ENCODE measurements around the gene MAP4.

Gene MAP4

DNA sequence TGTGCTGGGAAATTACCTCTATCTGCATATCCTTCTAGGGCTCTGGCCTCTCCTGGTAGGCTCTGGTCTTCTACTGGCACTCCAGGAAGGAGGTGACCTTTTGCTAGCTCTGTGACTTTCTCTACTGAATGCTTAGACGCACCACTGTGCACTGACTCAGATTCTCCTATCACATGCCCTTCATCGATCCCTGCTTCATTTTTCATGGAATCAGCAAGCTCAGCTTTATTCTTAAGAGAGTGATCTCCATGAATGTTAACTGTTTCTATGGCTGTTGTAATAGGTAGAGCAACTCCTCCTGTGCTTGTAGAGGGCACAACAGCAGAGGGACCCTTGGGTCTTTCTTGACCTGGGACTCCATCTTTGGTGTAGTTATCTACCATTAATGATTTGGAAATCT, 106.6 kb downstream of the MAP4 start:
- no peaks in the 10 kb centered on the region for H3K4me1 Mint-ChIP-seq (ENCODE audit: low read depth)
- H3K27ac Mint-ChIP-seq, result no peak overlapping the region
- intact Hi-C loops (cut with micrococcal nuclease), result no loop called here
- H3K27me3 Mint-ChIP-seq, result no peaks in the 10 kb centered on the region
- H3K36me3 Mint-ChIP-seq (ENCODE audit: low read depth), result peaks cover 72% of the 10 kb centered on the region
- no peak overlapping the region for H3K4me3 Mint-ChIP-seq
- no peaks in the 10 kb centered on the region for H3K9me3 Mint-ChIP-seq

DNA sequence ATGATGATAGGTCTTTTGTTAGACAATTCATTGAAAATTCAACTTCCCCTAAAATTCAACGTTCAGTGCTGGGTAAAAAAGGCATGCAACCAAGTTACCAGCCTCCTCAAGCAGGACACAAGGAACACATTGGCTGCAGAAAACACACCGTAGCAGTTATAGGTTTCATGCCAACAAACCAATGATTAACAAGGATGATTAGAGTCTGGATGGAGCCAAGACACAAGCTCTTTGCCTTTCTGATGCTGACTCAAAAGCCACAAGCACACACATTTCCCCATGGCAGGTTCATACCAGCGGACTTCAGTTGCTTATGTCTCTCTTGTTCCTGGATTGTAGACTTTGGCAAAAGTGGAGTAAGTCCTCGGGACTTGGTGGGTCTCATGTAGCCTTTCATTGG, 107.5 kb downstream of the MAP4 start:
- Mint-ChIP-seq H3K4me3 (no peak overlapping the region), H3K27me3 (no peaks in the 10 kb centered on the region), H3K9me3 (no peaks in the 10 kb centered on the region), H3K27ac (no peak overlapping the region), H3K4me1 (ENCODE audit: low read depth) (no peaks in the 10 kb centered on the region), H3K36me3 (ENCODE audit: low read depth) (peaks cover 66% of the 10 kb centered on the region)
- intact Hi-C loops (cut with micrococcal nuclease), result no loop called here

DNA sequence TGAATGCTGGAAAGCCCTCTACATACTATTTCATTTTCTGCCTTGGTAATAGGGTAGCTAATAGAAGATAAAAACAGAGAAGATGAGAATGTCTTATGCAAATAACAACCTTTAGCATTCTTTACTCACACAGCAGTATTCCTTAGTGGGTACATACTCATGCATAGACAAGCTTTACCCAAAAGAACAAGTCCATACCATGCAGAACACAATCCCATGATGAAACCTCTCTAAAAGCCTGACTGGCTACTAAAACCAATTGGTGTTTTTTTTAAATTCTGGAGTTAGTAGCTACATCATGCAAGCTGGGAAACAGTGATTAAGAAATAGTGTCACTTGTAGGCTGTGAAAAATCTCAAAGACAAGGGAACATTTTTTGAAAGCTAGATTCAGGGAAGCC, 108.4 kb downstream of the MAP4 start:
- H3K27ac Mint-ChIP-seq, result no peak overlapping the region
- H3K27me3 Mint-ChIP-seq, result no peaks in the 10 kb centered on the region
- no peaks in the 10 kb centered on the region for H3K9me3 Mint-ChIP-seq
- H3K36me3 Mint-ChIP-seq (ENCODE audit: low read depth), result peaks cover 74% of the 10 kb centered on the region
- H3K4me3 Mint-ChIP-seq, result no peak overlapping the region
- intact Hi-C loops (cut with micrococcal nuclease), result no loop called here
- H3K4me1 Mint-ChIP-seq (ENCODE audit: low read depth), result no peaks in the 10 kb centered on the region

DNA sequence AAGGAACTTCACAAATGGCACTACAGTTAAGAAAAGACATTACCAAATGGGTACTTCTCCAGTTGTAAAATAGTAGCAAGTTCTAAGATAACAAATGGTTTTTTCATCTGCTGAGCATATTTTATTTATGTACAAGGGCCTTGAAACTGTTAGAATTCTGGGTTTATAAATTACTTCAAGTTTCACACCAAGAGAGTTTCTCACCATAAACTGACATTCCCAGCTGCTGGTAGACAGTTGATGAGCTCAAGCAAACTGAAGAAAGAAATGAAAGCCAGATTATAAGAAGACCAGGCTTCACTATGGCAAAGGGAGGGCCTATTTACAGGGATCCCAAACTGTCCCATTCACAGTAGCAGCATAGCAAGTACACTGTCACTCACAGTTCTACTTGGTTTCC, 113.5 kb downstream of the MAP4 start:
- Mint-ChIP-seq H3K4me1 (ENCODE audit: low read depth) (no peaks in the 10 kb centered on the region), H3K4me3 (no peak overlapping the region), H3K36me3 (ENCODE audit: low read depth) (peaks cover 60% of the 10 kb centered on the region), H3K27ac (no peak overlapping the region), H3K9me3 (no peaks in the 10 kb centered on the region), H3K27me3 (no peaks in the 10 kb centered on the region)
- intact Hi-C loops (cut with micrococcal nuclease), result no loop called here

DNA sequence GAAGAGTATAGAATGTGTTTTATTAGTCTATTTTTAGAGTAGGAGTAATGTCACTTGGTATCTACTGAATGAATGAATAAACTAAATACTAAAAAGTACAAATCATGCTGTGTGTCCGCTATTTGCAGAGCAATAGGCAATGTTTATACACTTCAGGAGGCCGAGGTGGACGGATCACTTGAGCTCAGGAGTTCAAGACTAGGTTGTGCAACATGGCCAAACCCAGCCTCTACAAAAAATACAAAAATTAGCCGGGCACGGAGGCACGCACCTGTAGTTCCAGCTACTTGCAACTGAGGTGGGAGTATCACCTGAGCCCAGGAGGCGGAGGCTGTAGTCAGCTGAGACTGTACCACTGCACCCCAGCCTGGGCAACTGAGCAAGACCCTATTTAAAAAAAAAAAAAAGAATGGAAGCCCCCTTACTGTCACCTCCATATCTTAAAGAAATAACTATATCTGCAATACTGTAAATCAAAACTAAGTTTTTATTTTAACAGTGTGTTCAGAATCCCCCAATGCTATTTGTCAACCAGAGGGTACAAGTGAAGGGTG, 114.9 kb downstream of the MAP4 start:
- Mint-ChIP-seq H3K27ac (no peak overlapping the region), H3K4me3 (no peak overlapping the region), H3K36me3 (ENCODE audit: low read depth) (peaks cover 67% of the 10 kb centered on the region), H3K4me1 (ENCODE audit: low read depth) (no peaks in the 10 kb centered on the region), H3K27me3 (no peaks in the 10 kb centered on the region), H3K9me3 (no peaks in the 10 kb centered on the region)
- intact Hi-C loops (cut with micrococcal nuclease), result no loop called here

DNA sequence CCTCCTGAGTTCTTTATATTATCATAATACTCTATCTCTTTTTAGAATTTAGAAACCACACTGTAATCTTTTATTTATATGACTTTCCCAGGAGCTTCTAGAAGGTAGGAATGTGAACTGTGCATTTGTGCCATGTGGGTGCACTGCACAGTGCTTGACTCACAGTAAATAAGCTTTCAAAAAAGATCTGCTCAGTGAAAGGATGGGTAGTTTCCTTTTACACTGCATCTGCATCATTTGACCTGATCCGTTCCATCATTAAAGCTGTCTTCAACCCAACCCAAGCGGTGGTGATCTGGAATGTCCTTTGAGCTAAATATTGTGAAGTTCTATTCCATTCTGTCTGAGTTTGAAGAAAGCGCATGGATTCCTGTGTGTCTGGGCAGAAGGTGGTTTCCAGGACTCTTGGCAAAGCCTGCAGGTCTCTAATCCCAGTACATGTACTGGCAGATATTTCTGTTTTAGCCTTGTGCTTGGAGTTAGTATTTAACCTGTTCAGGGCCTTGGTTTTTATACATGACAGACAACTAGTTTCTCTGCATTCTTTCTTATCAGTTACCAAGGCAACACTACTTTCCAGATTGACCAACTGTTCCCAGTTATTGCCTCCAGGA, 116.6 kb downstream of the MAP4 start:
- intact Hi-C loops (cut with micrococcal nuclease), result no loop called here
- no peak overlapping the region for H3K4me3 Mint-ChIP-seq
- H3K27me3 Mint-ChIP-seq, result no peaks in the 10 kb centered on the region
- peaks cover 64% of the 10 kb centered on the region for H3K36me3 Mint-ChIP-seq (ENCODE audit: low read depth)
- no peaks in the 10 kb centered on the region for H3K9me3 Mint-ChIP-seq
- no peaks in the 10 kb centered on the region for H3K4me1 Mint-ChIP-seq (ENCODE audit: low read depth)
- no peak overlapping the region for H3K27ac Mint-ChIP-seq

DNA sequence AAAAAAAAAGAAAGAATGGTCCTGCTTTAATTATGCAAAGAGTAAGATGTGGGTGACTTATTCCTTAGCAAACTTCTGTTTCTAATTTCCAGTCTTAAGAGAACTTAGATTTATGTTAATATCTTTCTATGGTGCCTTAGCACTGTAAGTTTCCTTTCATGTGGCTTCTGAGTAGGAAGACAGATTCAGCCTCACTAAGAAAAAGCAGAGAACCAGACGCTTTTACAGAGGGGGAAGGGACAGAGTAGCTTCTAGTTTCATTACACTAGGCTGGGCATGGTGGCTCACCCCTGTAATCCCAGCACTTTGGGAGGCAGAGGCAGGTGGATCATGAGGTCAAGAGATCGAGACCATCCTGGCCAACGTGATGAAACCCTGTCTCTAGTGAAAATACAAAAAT, 118.3 kb downstream of the MAP4 start:
- Mint-ChIP-seq H3K27ac (no peak overlapping the region), H3K4me3 (no peak overlapping the region), H3K9me3 (no peaks in the 10 kb centered on the region), H3K27me3 (no peaks in the 10 kb centered on the region), H3K4me1 (ENCODE audit: low read depth) (no peaks in the 10 kb centered on the region), H3K36me3 (ENCODE audit: low read depth) (peaks cover 67% of the 10 kb centered on the region)
- intact Hi-C loops (cut with micrococcal nuclease), result no loop called here

DNA sequence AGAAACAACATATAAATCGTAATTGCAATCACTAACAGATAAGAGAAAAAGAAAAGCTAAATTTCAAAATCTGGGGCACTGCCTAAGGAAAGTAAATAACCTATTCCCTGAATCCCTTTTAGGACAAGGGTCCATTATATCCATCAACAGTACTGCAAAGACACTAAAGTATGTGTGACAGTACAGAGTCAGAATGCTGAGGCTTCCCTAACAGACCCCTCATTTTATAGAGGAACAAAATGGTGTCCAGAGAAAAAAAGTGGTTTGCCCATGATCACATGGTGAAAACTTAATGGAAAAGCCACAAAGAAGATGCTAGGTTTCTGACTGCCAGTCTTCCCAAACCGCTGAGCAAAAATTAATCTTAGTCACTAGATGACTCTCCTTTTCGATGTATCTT, 119.5 kb downstream of the MAP4 start:
- Mint-ChIP-seq H3K36me3 (ENCODE audit: low read depth) (peaks cover 66% of the 10 kb centered on the region), H3K9me3 (no peaks in the 10 kb centered on the region), H3K27ac (no peak overlapping the region), H3K4me1 (ENCODE audit: low read depth) (no peaks in the 10 kb centered on the region), H3K27me3 (no peaks in the 10 kb centered on the region), H3K4me3 (no peak overlapping the region)
- intact Hi-C loops (cut with micrococcal nuclease), result no loop called here

DNA sequence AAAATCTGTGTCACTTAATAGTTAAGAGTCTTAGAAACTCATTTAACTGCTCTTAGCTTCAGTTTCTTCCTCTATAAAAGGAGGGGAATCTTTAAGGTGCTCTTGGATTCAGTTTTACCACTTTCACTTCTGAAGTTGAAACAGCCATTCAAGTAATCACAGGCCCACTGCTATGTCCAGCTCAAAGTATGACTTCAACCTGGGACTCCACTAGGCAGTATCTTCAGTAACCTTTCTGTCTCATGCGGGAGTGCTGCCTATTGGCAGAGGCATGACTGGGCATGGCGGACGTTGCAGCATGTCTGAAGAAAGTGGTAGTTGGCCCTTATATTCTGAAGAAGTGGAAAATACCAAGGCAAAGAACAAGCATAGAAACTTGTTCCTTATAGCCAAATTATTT, 121.0 kb downstream of the MAP4 start:
- Mint-ChIP-seq H3K27me3 (no peaks in the 10 kb centered on the region), H3K9me3 (no peaks in the 10 kb centered on the region), H3K36me3 (ENCODE audit: low read depth) (peaks cover 71% of the 10 kb centered on the region), H3K4me1 (ENCODE audit: low read depth) (no peaks in the 10 kb centered on the region), H3K27ac (no peak overlapping the region), H3K4me3 (no peak overlapping the region)
- intact Hi-C loops (cut with micrococcal nuclease), result no loop called here

DNA sequence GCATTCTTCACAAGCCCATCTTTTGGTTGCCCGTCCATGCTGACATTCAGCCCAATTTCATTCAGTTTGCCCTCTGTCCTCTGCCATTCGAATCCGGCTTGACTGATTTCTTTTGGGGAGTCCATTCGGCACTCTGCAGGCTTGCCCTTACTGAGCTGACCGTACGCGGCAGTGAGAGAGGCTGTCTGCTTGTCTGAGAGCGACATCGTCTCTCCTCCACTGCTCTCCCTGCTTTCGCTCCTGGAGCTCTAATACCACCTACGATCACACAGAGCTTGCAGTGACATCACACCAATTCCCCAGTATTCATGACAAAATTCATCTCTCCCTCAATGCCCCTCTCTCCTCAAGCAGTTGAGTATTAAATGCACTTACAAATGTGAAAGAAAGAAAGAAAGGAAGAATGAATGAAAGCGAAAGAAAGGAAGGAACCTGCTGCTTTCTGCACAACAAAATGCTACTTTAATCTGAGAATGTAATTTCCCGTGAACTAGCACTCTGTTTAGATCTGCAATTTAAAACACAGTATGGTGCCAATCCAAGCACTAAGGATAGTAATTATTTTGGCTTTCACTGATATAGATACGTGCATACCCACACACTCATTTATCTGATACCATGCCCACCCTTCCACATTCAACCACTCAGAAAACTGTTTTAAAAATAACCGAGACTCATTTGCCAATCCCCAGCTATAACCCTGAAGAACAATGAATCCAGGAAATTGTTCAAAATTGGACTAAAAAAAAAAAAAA, 123.8 kb downstream of the MAP4 start:
- Mint-ChIP-seq H3K9me3 (no peaks in the 10 kb centered on the region), H3K4me3 (no peak overlapping the region), H3K4me1 (ENCODE audit: low read depth) (no peaks in the 10 kb centered on the region), H3K27me3 (no peaks in the 10 kb centered on the region), H3K27ac (no peak overlapping the region), H3K36me3 (ENCODE audit: low read depth) (peaks cover 82% of the 10 kb centered on the region)
- intact Hi-C loops (cut with micrococcal nuclease), result no loop called here

DNA sequence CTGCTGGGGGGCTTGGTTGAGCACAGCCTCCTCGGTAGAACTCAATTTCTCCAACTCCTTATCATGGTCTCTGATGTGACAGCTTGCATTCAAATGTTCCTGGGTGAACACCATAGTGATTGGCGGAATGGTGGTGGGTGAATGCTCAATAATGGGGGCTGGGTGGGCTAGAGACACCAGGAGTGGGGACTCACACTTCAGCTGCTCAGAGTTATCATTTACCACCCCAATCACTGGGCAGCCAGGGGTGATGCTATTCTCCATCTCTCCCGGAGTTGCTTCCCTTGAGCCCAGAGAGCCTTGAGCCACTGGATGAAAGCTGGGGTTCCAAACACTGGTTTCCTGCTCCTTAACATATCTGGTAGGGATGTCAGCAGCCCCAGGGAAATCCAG, 124.6 kb downstream of the MAP4 start:
- Mint-ChIP-seq H3K36me3 (ENCODE audit: low read depth) (peaks cover 82% of the 10 kb centered on the region), H3K4me3 (no peak overlapping the region), H3K27ac (no peak overlapping the region), H3K9me3 (no peaks in the 10 kb centered on the region), H3K27me3 (no peaks in the 10 kb centered on the region), H3K4me1 (ENCODE audit: low read depth) (no peaks in the 10 kb centered on the region)
- intact Hi-C loops (cut with micrococcal nuclease), result no loop called here

DNA sequence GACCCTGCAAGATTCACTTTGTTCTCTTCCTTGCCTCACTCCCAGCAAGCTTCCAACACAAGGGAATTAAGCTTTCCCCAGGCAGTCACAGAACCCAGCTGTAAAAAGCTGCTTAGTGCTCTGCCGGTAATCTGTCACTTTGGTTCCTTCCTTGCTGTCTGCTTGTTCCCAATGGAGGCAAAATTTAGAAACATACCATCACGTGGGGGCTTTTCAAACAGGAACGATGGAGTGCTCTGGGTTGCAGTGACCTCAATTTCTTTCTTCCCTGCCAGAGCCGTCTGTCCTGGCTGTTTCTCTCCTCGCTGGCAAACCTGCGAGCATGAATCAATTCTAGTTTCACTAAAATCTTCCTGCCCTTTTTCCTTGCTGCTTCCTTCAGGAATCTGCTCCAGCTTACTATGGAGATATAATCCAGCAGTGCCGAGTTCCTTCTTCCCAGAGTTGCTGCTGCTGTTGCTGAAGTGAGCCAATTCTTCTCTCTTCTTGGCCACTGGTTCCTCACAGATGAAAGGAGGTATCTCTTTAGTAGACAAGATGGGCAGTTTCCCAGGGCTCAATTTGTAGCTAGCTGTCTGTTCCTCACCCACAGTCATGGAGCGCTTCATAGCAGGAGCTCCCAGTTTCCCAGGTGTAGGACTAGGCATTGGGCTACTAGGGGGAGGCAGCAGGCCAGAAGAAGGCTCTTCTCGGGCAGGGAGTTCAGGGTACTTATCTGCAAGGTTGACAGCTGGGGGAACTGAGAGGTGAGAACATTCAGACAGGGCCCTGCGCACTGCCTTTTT, 125.2 kb downstream of the MAP4 start:
- Mint-ChIP-seq H3K4me3 (no peak overlapping the region), H3K36me3 (ENCODE audit: low read depth) (peaks cover 82% of the 10 kb centered on the region), H3K9me3 (no peaks in the 10 kb centered on the region), H3K27me3 (no peaks in the 10 kb centered on the region), H3K27ac (no peak overlapping the region), H3K4me1 (ENCODE audit: low read depth) (no peaks in the 10 kb centered on the region)
- intact Hi-C loops (cut with micrococcal nuclease), result no loop called here

DNA sequence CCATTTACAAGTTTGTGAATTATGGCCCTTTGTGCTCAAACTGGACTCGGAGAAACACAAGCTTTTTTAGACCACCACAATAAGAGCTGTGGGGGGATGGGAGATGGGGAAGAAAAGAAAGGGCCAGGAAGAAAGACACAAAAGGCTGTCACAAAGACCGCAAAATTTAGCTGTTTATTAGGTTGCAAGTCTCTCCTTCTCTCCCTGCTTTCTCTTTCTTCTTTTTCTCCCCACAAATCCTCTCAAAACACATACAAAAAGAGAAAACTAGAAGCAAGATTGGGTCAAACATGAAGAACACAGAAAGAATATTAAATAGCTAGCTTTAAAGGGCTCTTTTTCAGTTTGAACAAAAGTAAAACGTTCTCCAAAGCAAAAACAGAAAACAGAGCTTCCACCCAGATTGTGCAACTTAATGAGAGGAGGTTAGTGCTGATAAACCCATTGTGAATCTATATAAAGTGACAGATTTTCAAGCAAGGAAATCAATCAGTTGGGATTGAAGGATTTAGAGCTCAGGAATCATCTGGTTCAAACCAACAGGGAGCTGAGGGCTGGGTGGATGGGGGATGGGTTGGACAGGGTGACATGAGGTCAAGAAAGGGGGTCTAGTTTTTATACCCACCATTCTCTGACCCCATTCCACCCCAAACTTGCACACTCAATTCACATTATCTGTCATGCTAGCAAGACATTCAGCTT, 125.9 kb downstream of the MAP4 start:
- peaks cover 85% of the 10 kb centered on the region for H3K36me3 Mint-ChIP-seq (ENCODE audit: low read depth)
- H3K27ac Mint-ChIP-seq, result peak overlapping the region; percentile 26
- H3K4me1 Mint-ChIP-seq (ENCODE audit: low read depth), result no peaks in the 10 kb centered on the region
- H3K4me3 Mint-ChIP-seq, result no peak overlapping the region
- H3K27me3 Mint-ChIP-seq, result no peaks in the 10 kb centered on the region
- intact Hi-C loops (cut with micrococcal nuclease), result no loop called here
- no peaks in the 10 kb centered on the region for H3K9me3 Mint-ChIP-seq
